ENCODE measurements around the gene DNAH11.
"Not testable (repeated sequence)": the region's sequence is repeated elsewhere in the genome, so short reads cannot be mapped to it uniquely, and the experiment has no call there.

Gene DNAH11

GRCh38 chr7:21542891-21543527 lies at the start of gene DNAH11:
Gene DNAH11 (plus strand): TSS chr7:21543039. CDS start chr7:21543246, 207 bp downstream.
- DNase-seq, result no peak

GRCh38 chr7:21495731-21496130 lies 47.1 kb upstream of the DNAH11 start:
- DNase-seq, result no peak

- DNase-seq, result no peak
Measured at GRCh38 chr7:21497072-21497471, 45.8 kb upstream of the DNAH11 start.

GRCh38 chr7:21500117-21500832 lies 42.6 kb upstream of the DNAH11 start:
- DNase-seq, result no peak

- DNase-seq, result no peak
Measured at GRCh38 chr7:21504021-21504420, 38.8 kb upstream of the DNAH11 start.

- peak; percentile 12 to 44 for DNase-seq
Measured at GRCh38 chr7:21507627-21508343, 35.1 kb upstream of the DNAH11 start.

GRCh38 chr7:21508538-21508937 lies 34.3 kb upstream of the DNAH11 start:
- no peak for DNase-seq

GRCh38 chr7:21514062-21514461 lies 28.8 kb upstream of the DNAH11 start:
- no peak for DNase-seq

- no peak for DNase-seq
Measured at GRCh38 chr7:21524680-21525079, 18.2 kb upstream of the DNAH11 start.

GRCh38 chr7:21526007-21526406 lies 16.8 kb upstream of the DNAH11 start:
- peak in 1 of 2 donors; percentile 38 for DNase-seq

GRCh38 chr7:21526448-21526847 lies 16.4 kb upstream of the DNAH11 start:
- DNase-seq, result no peak

GRCh38 chr7:21532485-21532884 lies 10.4 kb upstream of the DNAH11 start:
- DNase-seq, result not testable (repeated sequence)

GRCh38 chr7:21533646-21534045 lies 9.2 kb upstream of the DNAH11 start:
- not testable (repeated sequence) for DNase-seq

- DNase-seq, result not testable (repeated sequence)
Measured at GRCh38 chr7:21536445-21537118, 6.3 kb upstream of the DNAH11 start.

- DNase-seq, result no peak
Measured at GRCh38 chr7:21538936-21539495, 3.8 kb upstream of the DNAH11 start.

GRCh38 chr7:21543528-21544302 lies 876 bp downstream of the DNAH11 start:
- no peak for DNase-seq

GRCh38 chr7:21544303-21544656 lies 1.4 kb downstream of the DNAH11 start:
- DNase-seq, result no peak

GRCh38 chr7:21544715-21545114 lies 1.9 kb downstream of the DNAH11 start:
- DNase-seq, result no peak

- DNase-seq, result no peak
Measured at GRCh38 chr7:21547501-21547900, 4.7 kb downstream of the DNAH11 start.

- no peak for DNase-seq
Measured at GRCh38 chr7:21548491-21548890, 5.7 kb downstream of the DNAH11 start.

- no peak for DNase-seq
Measured at GRCh38 chr7:21550076-21550475, 7.2 kb downstream of the DNAH11 start.

GRCh38 chr7:21550821-21551531 lies 8.1 kb downstream of the DNAH11 start:
- DNase-seq, result no peak

All from CD4-positive, alpha-beta T cell treated with Interferon alpha-2 for 1 hour (primary cell).